H54 (cell line): ENCODE data around the gene ANKS1B.

ENCODE experiments used
- DNase-seq: peaks from one replicate; pipeline ENCODE4 v3.0.0; 2011; ENCODE audit warnings: low spot score, mixed read lengths; ENCODE audit not compliant: insufficient read length
- FAIRE-seq: peaks from 3 replicates; lab custom pipeline; 2011; peaks lifted over from hg19 to GRCh38; lab: Jason Lieb, UNC
- POLR2A ChIP-seq: IDR thresholded peaks from 2 replicates; pipeline ENCODE4 v1.6.1; 2011; ENCODE audit warnings: low read depth, mild to moderate bottlenecking, low read length

Gene ANKS1B

DNA sequence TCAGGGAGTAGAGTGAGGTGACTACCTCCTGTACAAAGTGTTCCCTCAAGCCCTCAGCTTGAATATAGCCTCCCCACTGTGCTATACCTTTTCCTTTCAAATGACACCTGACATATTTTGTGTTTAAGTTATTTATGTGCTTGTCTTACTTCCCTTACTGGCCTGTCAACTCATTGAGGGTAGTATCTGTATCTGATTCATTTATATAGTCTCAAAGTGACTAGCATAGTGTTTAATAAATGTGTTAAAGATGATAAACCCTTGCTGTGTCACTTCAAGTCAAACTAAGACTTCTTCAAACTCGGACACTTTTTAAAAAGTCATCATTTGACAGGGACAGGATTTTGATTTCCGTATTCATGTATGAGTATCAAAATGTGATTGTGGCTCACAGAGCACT lies 1287.5 kb downstream of the ANKS1B start:
- FAIRE-seq (no peak), DNase-seq (no peak)
- no peak for TF ChIP-seq POLR2A

GRCh38 chr12:98696036-98696646 lies 1288.6 kb downstream of the ANKS1B start:
- DNase-seq, result no peak
- TF ChIP-seq POLR2A, result no peak
- no peak for FAIRE-seq

DNA sequence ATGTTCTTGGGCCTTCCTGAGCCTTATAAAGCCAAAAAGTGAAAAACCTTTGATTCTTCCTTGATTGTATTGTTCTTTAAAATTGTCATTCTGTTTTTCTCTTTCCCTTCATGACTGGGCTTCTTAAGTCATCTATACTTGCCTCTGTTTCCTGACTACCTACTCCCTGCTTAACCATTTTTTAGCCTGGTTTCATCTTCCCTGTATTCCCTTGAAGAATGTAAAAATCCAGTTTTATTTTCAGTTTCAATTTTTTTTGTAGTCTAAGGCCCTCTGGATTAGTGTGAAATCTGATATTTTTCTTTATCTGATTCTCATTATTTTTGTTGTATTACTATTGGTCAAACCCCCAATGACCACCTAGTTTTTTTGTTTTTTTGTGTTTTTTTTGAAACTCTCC lies 1293.4 kb downstream of the ANKS1B start:
- no peak for FAIRE-seq
- no peak for TF ChIP-seq POLR2A
- no peak for DNase-seq

GRCh38 chr12:98686603-98687002 lies 1298.1 kb downstream of the ANKS1B start:
- no peak for FAIRE-seq
- no peak for DNase-seq
- TF ChIP-seq POLR2A, result no peak
